Middle frontal gyrus (tissue), 1 donor: ENCODE results near the gene PPP6R2.
"Not testable (repeated sequence)": the region's sequence is repeated elsewhere in the genome, so short reads cannot be mapped to it uniquely, and the experiment has no call there.

Source experiments
- DNase-seq: peaks from one replicate; pipeline ENCODE4 v3.0.0-alpha.2; 2015; ENCODE audit warnings: low spot score; ENCODE audit errors: extremely low spot score

PPP6R2 gene

GRCh38 chr22:50425179-50425916, 82.2 kb downstream of the PPP6R2 start:
- no peak for DNase-seq

- DNase-seq = no peak
These were observed 89.2 kb downstream of the PPP6R2 start for GRCh38 chr22:50432131-50432876.

- DNase-seq = not testable (repeated sequence)
These were observed 89.9 kb downstream of the PPP6R2 start for GRCh38 chr22:50432877-50433510.

DNA sequence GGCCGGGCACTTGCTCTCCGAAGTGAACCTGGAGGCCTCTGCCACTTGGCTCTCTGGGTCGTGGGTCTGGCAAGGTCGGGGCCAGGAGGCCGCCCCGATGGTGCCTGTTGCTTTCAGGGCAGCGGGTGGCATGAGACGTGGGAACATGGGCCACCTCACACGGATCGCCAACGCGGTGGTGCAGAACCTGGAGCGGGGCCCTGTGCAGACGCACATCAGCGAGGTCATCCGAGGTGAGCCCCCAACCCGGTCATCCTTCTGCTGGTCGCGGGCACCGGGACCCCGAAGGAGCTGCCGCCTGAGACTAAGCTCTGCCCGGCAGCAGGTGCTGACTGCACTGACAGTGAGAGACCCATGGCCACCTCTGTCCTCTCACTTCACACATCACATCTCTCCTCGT, 91.7 kb downstream of the PPP6R2 start:
- DNase-seq = no peak

DNA sequence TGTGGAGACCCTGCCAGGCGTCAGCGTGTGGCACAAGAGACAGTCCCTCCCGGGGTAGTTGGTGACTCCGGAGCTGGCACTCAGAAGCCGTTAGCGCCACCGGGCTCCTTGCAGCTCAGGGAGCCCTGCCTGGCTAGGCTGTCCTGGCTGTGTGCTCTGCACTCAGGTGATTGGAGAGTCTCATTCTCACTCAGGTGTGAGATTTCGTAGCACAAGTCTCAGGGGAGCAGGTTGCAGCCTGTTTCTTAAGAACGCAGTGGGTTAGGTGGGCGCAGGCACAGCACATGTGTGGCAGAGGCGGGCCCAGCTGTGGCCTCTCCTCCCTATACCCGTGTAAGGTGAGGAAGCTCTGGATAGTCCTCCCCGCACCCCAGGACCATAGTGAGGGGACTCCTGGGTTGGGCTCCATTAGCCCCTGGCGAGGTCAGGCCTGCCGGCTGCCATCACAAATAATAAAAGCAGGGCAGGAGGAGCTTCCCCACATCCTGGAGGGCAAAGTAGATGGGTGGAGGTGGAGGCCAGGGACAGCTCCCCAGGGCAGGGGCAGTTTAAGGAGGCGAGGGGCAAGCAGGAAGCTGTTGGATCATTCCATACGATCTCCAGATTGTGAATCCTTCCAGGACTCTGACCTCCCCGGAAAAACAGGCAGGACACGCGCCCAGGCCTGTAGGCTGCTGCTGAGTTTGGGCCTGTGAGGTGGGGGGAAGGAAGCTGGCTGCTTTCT, 92.3 kb downstream of the PPP6R2 start:
- no peak for DNase-seq

DNA sequence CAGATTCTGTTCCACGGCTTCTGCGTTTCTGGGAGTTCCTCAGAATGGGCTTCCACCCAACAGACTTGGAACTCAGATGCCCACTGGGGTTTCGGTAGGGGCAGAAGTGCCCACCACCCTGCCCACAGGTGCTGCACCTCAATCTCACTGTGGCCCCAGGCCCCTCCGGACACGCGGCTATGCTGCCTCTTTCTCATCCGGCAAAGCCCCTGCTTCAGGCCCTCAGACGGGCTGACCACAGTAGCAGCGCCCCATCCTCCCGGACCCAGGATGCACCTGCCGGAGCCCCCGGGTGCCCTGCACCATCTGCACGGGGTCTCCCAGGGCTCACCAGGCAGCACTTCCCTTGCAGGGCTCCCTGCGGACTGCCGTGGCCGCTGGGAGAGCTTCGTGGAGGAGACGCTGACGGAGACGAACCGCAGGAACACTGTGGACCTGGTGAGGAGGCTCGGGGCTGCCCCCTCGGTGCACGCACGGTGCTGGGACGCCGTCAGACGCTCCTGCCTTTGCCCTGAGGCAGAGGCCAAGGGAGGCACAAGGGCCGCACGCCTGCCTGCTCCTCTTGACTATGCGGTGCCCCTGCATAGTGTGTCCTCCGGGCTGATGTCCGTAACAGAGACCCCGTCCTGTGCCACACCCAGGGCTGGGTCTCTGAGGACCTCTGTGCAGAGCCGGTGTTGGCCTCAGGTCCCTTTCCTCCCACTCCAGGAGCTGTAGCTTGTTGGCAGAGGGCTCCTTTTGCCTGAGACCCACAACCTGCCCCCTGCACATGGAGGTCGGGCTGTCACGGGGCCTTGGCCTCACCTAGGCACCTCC, 93.1 kb downstream of the PPP6R2 start:
- DNase-seq = no peak

DNA sequence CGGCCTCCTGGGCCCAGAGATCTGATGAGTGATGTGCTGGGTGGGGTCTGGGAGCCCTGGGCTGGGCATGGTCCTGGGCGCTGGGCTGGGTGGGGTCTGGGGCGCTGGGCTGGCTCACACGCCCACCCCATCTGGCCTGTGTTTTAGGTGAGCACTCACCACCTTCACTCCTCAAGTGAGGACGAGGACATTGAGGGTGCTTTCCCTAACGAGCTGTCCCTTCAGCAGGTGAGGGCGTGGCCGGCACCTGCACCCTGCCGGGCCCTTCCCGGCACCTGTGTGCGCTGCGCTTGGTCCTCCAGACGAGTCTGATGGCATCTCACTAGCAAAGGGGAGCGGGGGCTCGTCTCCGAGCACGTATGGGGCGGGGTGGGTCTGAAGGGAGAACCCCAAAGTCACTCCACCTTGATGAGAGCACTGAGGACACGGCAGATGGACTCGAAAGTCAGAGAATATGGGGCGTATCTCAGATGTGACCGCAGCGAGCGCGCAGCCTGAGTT, 93.8 kb downstream of the PPP6R2 start:
- no peak for DNase-seq

GRCh38 chr22:50437511-50438304, 94.6 kb downstream of the PPP6R2 start:
- DNase-seq = no peak

GRCh38 chr22:50438305-50439275, 95.5 kb downstream of the PPP6R2 start:
- DNase-seq = no peak

DNA sequence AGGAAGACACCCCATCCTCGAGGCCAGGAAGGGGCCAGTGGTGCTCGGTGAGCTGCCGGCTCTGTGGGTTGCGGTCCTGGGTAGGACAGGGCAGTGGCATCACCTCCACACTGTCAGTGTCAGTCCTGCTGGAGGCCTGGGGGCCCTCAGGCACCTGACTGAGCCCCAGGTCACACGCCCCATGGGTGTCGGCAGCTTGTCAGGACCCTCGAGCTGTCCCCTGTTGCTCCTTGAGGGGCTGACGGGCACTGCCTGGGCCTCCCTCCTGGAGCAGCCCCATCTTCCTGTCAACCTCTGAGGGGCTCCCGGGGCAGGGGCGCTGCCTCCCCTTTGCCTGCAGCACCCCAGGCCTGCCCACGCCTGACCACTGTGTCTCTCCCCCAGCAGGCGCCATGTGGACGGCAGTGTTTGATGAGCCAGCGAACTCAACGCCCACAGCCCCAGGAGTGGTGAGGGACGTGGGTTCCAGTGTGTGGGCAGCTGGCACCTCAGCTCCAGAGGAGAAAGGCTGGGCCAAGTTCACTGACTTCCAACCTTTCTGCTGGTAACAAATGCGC, 96.3 kb downstream of the PPP6R2 start:
- no peak for DNase-seq

GRCh38 chr22:50439871-50440331, 96.8 kb downstream of the PPP6R2 start:
- no peak for DNase-seq

GRCh38 chr22:50440544-50441249, 97.6 kb downstream of the PPP6R2 start:
- DNase-seq = no peak

DNA sequence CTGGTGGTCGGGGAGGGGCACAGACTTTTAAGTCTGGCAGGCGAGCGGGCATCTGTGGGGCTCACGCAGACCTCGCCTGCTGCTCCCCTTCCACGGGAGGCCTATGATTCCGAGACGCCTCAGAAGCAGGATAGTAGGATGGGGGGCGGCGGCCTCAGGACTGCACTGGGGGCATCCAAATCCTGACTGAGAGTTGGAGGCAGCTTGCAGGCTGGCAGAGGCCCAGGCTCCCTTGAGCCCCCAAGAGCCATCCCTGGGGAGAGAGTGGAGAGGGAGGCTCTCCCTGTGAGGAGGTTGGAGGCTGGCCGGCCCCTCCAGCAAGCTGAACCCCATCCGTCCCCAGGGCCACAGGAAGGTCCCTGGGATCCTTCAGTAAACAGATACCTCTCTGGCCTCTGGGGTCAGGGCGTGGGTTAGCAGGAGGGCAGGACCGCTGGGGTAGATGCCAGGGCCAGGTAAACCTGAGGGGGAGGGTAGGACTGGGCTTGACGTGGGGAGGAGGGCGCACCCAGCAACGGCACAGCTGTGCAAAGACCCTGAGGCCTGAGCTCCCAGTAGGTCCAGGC, 98.4 kb downstream of the PPP6R2 start:
- no peak for DNase-seq

- no peak for DNase-seq
These were observed 100.1 kb downstream of the PPP6R2 start for GRCh38 chr22:50443197-50443596.

DNA sequence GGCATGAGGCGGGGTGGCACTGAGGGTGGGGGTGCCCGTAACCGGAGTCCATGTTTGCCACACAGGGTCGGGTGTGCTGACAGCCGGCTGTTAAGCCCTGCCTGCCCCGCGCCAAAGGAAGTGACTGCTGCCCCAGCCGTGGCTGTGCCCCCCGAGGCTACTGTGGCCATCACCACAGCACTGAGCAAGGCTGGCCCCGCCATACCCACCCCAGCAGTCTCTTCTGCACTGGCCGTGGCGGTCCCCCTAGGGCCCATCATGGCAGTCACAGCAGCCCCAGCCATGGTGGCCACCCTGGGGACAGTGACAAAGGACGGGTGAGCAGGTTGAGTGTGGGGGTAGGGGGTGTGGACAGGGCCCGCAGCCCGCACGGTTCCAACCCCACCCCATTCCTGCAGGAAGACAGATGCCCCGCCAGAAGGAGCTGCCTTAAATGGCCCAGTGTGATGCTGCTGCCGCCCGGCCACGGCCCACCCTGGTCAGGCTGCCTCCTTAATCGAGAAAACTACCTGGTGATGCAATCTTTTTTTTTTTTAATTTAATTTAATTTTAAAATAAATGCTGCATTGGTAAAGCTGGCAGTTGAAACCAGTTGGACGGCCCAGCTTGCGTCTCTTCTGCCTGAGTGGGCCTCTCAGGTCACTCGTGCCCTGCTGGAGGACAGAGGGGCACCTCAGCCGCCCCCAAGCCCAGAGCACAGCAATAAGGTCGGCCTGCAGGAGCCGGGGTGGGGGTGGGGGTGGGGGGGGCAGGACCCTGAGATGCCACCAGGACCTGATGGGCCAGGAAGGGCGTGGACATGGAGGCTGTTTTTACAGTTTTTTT, 100.9 kb downstream of the PPP6R2 start:
- DNase-seq = no peak

GRCh38 chr22:50444663-50445062, 101.5 kb downstream of the PPP6R2 start:
- DNase-seq = no peak
